Stomach (tissue), 9 donors: Measurements from ENCODE around the gene CELF5. TPM values are rescaled to one million over a fixed set of nuclear protein-coding genes. Genes with fewer than 3 reads are reported as not detected.

Experiments
- DNase-seq, 2 donors: peaks; one replicate each; pipeline versions ENCODE4 v3.0.0 to v3.0.0-alpha.2; 2013 to 2019
- H3K27ac ChIP-seq, 5 donors: fragments of 200-600 bp in 4 of 5; sonication (generic) in 4 of 5; one replicate each; pipeline ENCODE4 v1.5.1; 2013 to 2019; ENCODE audit warnings: mild to moderate bottlenecking in 1 of 5, moderate library complexity in 1 of 5
- H3K27me3 ChIP-seq, 3 donors: fragments of 200-600 bp; sonication (generic); one replicate each; pipeline ENCODE4 v1.5.1; 2017 to 2019; ENCODE audit warnings: mixed run types in 1 of 3
- H3K36me3 ChIP-seq, 4 donors: fragments of 200-600 bp; sonication (generic); 1 replicate in 3 of 4; 2 replicates in 1 of 4; pipeline ENCODE4 v1.5.1; 2016 to 2019
- H3K4me1 ChIP-seq, 4 donors: fragments of 200-600 bp; sonication (generic); one replicate each; pipeline ENCODE4 v1.5.1; 2016 to 2019
- H3K4me3 ChIP-seq, 4 donors: fragments of 200-600 bp; sonication (generic) in 3 of 4; one replicate each; pipeline ENCODE4 v1.5.1; 2016 to 2019; ENCODE audit warnings: mild to moderate bottlenecking in 1 of 4
- H3K9me3 ChIP-seq, 4 donors: fragments of 200-600 bp; sonication (generic); one replicate each; pipeline ENCODE4 v1.5.1; 2016 to 2019
- CTCF ChIP-seq, 7 experiments: fragments of 450-650 bp in 4 of 7; fragments of 200-600 bp in 3 of 7; sonication (generic) in 3 of 7; IDR thresholded peaks; one replicate each; pipeline ENCODE4 v1.5.1; 2016 to 2019; ENCODE audit warnings: antibody characterized with exemption in 7 of 7, control low read depth in 2 of 7, mild to moderate bottlenecking in 1 of 7
- EP300 ChIP-seq: sonication (generic); formaldehyde crosslinking; IDR thresholded peaks from one replicate; pipeline ENCODE4 v1.6.1; 2017; ENCODE audit warnings: antibody characterized with exemption
- POLR2A ChIP-seq, 4 donors: fragments of 450-650 bp; IDR thresholded peaks; one replicate each; pipeline ENCODE4 v1.6.1; 2016; ENCODE audit warnings: antibody characterized with exemption in 4 of 4, control low read depth in 2 of 4, mild to moderate bottlenecking in 1 of 4, moderate library complexity in 1 of 4
- POLR2AphosphoS5 ChIP-seq, 3 donors: sonication (generic); formaldehyde crosslinking; IDR thresholded peaks; one replicate each; pipeline ENCODE4 v1.6.1; 2016; ENCODE audit warnings: antibody characterized with exemption in 3 of 3
- WGBS, 5 donors: extraction: QIAGEN DNeasy Blood & Tissue Kit in 3 of 5; methylation state at CpG; one replicate each; pipeline versions ENCODE4 v1.1.5 to v1.1.7; 2013 to 2018; 5-methylcytosine and 5-hydroxymethylcytosine counted together
- intact Hi-C: fragments of 100-400 bp; cut with DNase I; formaldehyde crosslinking; loops from one replicate; pipeline ENCODE4 v1.15.1; 2023; ENCODE audit warnings: low total_unique reads
- polyA plus RNA-seq, 3 donors: library from polyadenylated mRNA; stranded (reverse); fragments of 200-250 nt; gene quantifications; one replicate each; pipeline ENCODE4 v1.2.3, GENCODE V29; 2013
- total RNA-seq, 5 donors: library from RNA; depleted of rRNA; stranded (reverse); fragments of >200 nt; gene quantifications; one replicate each; pipeline versions ENCODE4 v1.1.0 to v1.2.3, GENCODE V29; 2014 to 2016
- donor health status: healthy with polysubstance abuse.
- donor health status: Bipolar disorder and iron deficiency.
- donor health status: healthy.

Gene CELF5
- total and polyA plus RNA-seq, 8 donors: 0.18 TPM; not detected in 6

GRCh38 chr19:3254520-3254919 lies 30.1 kb downstream of the CELF5 start:
- Histone ChIP-seq H3K4me1 (no peaks in the 10 kb centered on the region), H3K4me3 (no peak overlapping the region), H3K36me3 (no peaks in the 10 kb centered on the region), H3K27ac (no peak overlapping the region), H3K9me3 (peaks cover 0 to 13% (median 11%) of the 10 kb centered on the region in 4 donors), H3K27me3 (peaks cover 0 to 59% (median 4%) of the 10 kb centered on the region in 3 donors)
- DNase-seq: no peak
- intact Hi-C loops: no loop called here
- TF ChIP-seq POLR2A (IDR thresholded peaks at IDR 0.05): no peak
- TF ChIP-seq EP300: no peak
- no peak for TF ChIP-seq POLR2AphosphoS5 (IDR thresholded peaks at IDR 0.05)
- no peak for TF ChIP-seq CTCF (IDR thresholded peaks at IDR 0.05)

- no peak for TF ChIP-seq CTCF (IDR thresholded peaks at IDR 0.05)
- no peak for TF ChIP-seq POLR2AphosphoS5 (IDR thresholded peaks at IDR 0.05)
- TF ChIP-seq POLR2A (IDR thresholded peaks at IDR 0.05): no peak
- TF ChIP-seq EP300: no peak
- 79 to 91% (median 85%) methylated on average over 8 of the region's 8 CpGs for WGBS, 5 donors
- intact Hi-C loops: no loop called here
Measured at GRCh38 chr19:3257071-3257470, 32.6 kb downstream of the CELF5 start.

GRCh38 chr19:3262362-3262761 lies 37.9 kb downstream of the CELF5 start:
- no peak for DNase-seq
- H3K9me3 ChIP-seq: no peaks in the 10 kb centered on the region
- intact Hi-C loops: no loop called here
- no peak overlapping the region for H3K4me3 ChIP-seq
- no peaks in the 10 kb centered on the region for H3K4me1 ChIP-seq
- H3K27me3 ChIP-seq: peaks cover 0 to 42% (median 2%) of the 10 kb centered on the region in 3 donors
- H3K36me3 ChIP-seq: no peaks in the 10 kb centered on the region
- WGBS, 5 donors: 86 to 92% (median 90%) methylated on average over 7 of the region's 7 CpGs
- TF ChIP-seq CTCF (IDR thresholded peaks at IDR 0.05): no peak
- TF ChIP-seq EP300: no peak
- TF ChIP-seq POLR2AphosphoS5 (IDR thresholded peaks at IDR 0.05): no peak
- TF ChIP-seq POLR2A (IDR thresholded peaks at IDR 0.05): no peak
- H3K27ac ChIP-seq: no peak overlapping the region

More at GRCh38 chr19:3257071-3257470, 32.6 kb downstream of the CELF5 start:
- peaks cover 0 to 13% (median 11%) of the 10 kb centered on the region in 4 donors for H3K9me3 ChIP-seq
- no peak for DNase-seq
- H3K27ac ChIP-seq: no peak overlapping the region
- no peak overlapping the region for H3K4me3 ChIP-seq
- H3K36me3 ChIP-seq: no peaks in the 10 kb centered on the region
- H3K27me3 ChIP-seq: peaks cover 0 to 59% (median 0%) of the 10 kb centered on the region in 3 donors
- H3K4me1 ChIP-seq: no peaks in the 10 kb centered on the region

GRCh38 chr19:3263866-3264265 lies 39.4 kb downstream of the CELF5 start:
- H3K9me3 ChIP-seq: no peaks in the 10 kb centered on the region
- peaks cover 0 to 45% (median 13%) of the 10 kb centered on the region in 3 donors for H3K27me3 ChIP-seq
- intact Hi-C loops: no loop called here
- H3K4me1 ChIP-seq: no peaks in the 10 kb centered on the region
- WGBS, 5 donors: 63 to 79% (median 65%) methylated on average over 9 of the region's 9 CpGs
- H3K36me3 ChIP-seq: no peaks in the 10 kb centered on the region
- no peak overlapping the region for H3K4me3 ChIP-seq
- TF ChIP-seq EP300 (no peak), POLR2AphosphoS5 (IDR thresholded peaks at IDR 0.05) (no peak), POLR2A (IDR thresholded peaks at IDR 0.05) (no peak), CTCF (IDR thresholded peaks at IDR 0.05) (no peak)
- no peak for DNase-seq
- H3K27ac ChIP-seq: no peak overlapping the region
